ENCODE data around the gene STT3A.

Gene STT3A

GRCh38 chr11:125591649-125592304, 875 bp upstream of the STT3A start:
- DNase-seq, result peak; percentile 13 to 41

DNA sequence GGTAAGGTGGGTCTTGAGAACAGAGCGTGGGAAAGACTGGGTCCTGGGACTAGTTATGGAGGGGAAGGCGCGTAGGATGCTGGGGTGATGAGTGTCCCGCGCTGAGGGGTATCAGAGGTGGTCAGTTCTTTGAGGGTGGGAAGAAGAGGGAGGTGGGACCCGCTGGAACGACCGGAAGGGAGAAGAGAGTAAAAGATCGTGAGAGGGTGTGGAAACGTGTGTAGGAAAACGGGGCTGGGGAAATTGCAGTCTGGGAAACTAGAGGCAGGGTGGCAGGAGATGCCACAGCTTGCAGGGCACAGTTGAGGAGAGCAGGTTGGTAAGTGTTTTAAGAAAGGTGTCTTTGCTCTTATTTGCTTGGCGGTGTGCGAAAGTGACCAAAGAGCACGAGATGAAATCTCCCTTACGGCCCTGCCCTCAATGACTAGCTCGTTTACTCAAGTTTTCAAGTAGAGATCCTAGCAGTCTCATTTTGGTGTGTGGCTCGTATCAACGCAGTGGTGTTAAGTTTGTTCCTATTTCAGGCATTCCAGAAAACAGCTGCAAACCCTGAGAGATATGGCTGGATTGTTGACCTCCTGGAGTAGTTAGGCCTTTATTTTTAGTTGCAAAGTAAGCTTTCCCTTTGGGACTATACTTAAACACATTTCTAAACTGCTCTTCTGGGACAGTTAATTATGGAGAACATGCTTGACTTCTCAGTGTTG, 615 bp downstream of the STT3A start:
- peak; percentile 31 to 58 for DNase-seq

- DNase-seq, result no peak
Observed at GRCh38 chr11:125594958-125595357, 2.3 kb downstream of the STT3A start.

GRCh38 chr11:125600663-125601062, 8.0 kb downstream of the STT3A start:
- DNase-seq, result no peak

GRCh38 chr11:125603207-125603606, 10.6 kb downstream of the STT3A start:
- no peak for DNase-seq

DNA sequence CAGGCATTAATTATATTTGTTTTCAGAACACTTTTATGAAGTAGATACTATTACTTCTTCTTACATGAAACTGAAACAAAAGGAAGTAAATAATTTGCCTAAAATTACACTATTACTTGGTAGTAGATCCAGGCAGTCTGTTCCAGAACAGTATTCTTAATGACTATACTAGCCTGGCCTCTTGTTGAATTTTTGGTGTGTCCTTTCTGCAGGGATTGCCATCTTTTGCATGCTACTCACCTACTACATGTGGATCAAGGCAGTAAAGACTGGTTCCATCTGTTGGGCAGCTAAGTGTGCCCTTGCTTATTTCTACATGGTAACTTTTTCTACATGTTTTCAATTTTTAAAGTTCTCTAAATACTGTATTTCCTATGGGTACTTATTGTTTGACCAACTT, 12.8 kb downstream of the STT3A start:
- DNase-seq, result no peak

DNA sequence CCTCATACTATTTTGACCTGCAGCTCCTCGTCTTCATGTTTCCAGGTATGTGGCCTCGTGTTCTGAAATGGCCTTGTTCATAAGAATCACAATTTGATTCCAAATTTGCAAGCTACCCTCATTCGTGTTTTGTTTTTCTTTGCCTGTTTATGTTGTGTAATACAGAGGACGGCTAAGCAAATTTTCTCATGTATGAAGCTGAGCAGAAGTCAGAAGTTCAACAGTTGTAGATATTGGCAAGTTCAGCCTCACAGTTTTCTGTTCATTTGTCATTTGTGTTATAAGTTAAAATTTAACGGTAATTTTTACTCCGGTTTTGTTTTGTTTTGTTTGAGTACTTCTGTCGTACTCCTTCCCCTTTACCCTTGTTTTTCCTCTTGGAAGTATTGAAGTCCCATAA, 16.9 kb downstream of the STT3A start:
- DNase-seq, result no peak

GRCh38 chr11:125618383-125618782, 25.7 kb downstream of the STT3A start:
- DNase-seq, result no peak

DNA sequence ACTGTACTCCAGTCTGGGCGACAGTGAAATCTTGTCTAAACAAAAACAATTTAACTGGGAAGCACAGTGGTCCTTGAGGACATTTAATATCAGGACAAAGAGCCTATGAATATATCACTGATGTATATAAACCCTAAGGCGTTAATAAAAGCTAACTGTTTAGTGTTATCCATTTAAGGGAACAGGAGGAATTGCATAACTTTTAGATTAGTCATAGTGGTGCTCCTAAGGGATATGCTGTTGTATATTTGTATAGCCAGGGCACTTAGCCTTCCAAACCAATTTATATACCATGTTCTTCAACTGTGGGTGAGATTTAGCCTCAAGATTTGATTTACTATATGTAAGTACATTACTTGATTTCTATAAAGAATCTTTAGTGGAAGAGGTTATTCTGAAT, 29.3 kb downstream of the STT3A start:
- DNase-seq, result no peak

DNA sequence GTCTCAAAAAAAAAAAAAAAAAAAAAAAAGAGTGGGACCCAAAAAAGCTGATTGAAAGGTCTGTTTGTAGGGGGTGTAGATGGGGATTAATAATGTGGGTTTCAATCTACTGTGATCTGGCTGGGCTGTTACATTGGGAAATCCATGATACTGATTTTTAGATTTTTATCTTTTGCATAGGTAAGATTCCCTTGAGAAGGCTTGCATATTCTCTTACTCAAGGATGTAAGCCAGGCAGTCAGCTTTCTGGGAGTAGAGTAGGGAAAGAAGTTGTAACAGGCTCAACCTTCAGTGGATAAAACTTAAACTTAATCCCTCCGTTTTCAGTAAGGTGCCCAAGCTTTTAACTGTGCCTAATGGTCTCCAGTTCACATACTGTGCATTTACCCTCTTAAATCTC, 30.4 kb downstream of the STT3A start:
- DNase-seq, result no peak

DNA sequence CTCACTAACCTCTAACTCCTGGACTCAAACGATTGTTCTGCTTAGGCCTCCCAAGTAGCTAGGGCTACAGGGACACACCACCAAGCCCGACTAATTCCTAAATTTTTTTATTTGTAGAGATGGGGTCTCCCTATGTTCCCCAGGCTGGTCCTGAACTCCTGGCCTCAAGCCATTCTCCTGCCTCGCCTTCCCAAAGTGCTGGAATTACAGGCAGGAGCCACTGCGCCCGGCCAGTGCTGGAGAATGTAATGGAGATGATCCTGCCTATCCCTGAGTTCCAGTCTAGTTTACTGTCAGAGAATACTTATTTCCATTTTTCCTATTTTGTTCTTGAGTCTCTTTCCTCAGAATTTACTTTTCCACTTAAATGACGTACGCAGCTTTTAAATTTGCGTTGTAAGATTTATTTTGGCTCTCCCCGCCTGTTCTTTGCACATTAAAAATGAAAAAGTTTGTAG, 32.1 kb downstream of the STT3A start, which contains the start of gene CHEK1:
CHEK1 (plus strand) TSS at position 408 of the 458 bp plus-strand sequence. CDS start 1,606 bp downstream, outside the sequence.
- no peak for DNase-seq

GRCh38 chr11:125625225-125625629, 32.6 kb downstream of the STT3A start:
- peak in 1 of 2 experiments; percentile 76 for DNase-seq

DNA sequence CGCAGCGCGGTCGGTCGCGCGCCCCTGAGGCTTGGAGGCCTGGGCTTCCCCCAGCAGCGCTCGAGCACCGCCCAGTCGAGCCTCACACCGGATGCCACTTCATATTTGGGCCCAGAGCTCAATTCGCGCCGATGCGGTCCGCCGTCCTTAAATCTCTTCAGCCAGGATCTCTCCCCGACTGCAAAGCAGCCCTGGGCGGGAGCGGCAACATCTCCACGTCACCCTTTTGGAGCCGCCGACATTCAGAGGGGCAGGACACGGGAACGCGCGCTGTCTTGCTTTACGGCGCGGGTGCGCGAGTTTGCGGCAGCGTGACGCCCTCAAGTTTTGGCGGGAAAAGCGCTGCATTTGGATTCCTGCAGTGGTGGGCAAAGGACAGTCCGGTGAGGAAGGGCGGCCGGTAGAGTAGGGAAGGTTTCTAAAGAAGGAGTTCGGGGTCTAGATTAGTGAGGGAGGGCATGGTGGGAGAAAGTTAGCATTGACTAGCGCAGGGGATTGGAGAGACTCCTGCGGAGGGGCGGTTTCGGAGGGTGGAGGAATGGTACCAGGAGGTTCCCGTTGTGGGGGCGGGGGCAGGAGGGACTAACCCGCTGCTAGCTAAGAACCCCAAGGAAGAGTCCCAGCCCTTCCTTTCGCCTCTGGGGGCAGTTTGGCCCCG, 33.1 kb downstream of the STT3A start:
- DNase-seq, result peak; percentile 86 to 89

- peak; percentile 77 to 78 for DNase-seq
Observed at GRCh38 chr11:125626288-125626950, 33.8 kb downstream of the STT3A start.

DNA sequence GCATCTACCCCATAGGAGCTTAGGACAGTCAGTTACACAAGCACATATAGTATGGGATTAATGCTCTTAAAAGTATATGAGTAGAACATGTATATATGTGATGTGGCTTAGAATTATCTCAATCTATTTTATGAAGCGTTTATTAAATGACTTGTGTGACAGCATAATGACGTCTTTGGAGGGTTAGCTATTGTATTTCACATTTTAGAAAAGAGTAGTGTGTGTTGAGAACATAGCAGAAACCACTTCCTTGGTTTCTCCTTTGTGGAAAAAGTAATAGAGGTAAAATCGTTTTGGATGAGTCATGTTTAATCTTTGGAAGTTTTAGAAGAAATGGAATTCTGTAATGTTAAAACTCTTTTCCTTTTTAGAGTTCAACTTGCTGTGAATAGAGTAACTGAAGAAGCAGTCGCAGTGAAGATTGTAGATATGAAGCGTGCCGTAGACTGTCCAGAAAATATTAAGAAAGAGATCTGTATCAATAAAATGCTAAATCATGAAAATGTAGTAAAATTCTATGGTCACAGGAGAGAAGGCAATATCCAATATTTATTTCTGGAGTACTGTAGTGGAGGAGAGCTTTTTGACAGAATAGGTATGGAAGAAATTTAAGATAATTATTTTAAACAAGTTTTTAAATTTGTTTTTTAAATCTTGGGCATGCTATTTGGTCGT, 34.7 kb downstream of the STT3A start:
- DNase-seq, result no peak

DNA sequence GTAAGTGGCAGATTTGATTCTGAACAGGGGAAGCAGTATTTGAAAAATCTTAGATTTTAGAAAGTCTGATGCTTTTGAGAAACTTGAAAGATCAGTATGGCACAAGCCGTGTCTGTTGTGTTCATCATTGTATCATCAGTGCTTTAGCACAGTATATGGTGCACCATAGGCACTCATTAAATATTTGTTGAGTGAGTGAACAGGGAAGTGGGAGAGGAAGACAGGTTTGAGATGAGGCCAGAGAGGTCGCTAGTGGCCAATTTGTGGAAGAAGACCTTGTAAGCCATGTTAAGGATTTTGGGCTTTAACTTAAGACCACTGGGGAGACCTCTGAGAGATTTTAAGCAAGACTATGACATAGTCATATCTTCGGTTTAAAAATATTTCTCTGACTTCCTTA, 45.2 kb downstream of the STT3A start:
- DNase-seq, result no peak

- no peak for DNase-seq
Observed at GRCh38 chr11:125638315-125638714, 45.7 kb downstream of the STT3A start.

DNA sequence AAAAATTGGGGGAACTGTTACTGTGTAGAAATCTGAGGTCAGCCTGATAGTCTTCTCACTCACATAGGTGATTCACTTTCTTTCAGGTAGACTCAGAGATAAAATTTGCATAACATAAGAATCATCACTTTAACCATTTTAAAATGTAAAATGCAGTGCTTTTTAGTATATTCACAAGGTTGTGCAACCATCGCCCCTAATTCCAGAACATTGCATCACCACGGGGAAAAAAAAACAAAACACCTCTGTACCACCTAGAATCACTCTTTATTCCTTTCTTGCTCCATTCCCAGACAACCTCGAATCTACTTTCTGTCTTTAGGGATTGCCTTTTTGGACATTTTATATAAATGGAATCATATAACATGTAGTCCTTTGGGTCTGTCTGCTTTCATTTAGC, 53.2 kb downstream of the STT3A start:
- no peak for DNase-seq

DNA sequence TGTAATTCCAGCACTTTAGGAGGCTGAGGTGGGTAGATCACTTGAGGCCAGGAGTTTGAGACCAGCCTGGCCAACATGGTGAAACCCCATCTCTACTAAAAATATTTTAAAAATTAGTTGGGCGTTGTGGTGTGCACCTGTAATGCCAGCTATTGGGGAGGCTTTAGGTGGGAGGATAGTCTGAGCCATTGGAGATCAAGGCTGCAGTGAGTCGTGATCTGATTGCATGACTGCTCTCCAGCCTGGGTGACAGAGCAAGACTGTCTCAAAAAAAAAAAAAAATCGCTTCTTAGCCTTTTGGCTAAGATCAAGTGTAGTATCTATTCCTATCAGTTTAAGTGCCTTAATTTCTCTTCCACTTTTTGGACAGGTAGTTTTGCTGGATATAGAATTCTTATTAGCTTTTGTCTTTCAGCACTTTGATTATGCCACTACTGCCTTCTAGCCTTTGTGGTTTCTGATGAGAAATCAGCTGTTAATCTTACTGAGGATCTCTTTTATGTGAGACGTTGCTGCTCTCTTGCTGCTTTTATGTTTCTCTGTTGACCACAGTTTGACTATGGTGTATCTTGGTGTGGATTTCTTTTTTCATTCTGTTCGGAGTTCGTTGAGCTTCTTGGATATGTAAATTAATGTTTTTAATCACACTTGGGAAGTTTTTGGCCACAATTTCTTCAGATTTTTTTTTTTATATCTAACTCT, 57.0 kb downstream of the STT3A start:
- DNase-seq, result no peak

DNA sequence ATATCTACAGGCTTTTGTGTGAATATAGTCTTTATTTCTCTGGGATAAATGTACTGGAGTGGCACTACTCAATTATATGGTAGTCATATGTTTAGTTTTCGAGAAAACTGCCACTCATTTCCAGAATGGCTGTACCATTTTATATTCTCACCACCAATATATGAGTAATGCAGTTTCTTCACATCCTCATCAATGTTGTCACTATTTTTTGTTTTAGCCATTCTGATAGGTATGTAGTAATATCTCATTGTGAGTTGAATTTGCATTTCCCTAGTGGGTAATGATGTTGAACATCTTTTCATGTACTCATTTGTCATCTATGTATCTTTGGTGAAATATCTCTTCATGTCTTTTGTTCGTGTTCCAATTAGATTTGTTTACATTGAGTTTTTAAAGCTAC, 70.0 kb downstream of the STT3A start:
- DNase-seq, result no peak

GRCh38 chr11:125663910-125664309, 71.3 kb downstream of the STT3A start:
- DNase-seq, result no peak

DNA sequence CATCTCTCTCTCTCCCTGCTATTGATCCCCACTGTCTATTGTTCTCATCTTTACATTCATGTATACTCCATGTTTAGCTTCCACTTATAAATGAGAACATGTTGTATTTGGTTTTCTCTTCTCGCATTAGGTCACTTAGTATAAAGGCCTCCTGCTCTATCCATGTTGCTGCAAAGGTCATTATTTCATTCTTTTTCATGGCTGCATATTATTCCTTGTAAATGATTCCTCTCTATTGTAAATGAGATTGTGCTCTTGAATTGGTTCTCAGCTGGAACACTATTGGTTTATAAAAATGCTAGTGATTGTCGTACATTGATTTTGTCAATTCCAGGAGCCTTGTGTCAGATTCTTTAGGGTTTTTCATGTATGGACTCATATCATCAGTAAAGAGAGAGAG, 74.5 kb downstream of the STT3A start:
- no peak for DNase-seq
